Fibroblast of the aortic adventitia (primary cell): ENCODE results near the gene PEX26. TPM values are rescaled to one million over a fixed set of nuclear protein-coding genes. Genes with fewer than 3 reads are reported as not detected.

Source experiments
- DNase-seq: peaks from one replicate; pipeline ENCODE4 v3.0.0-alpha.2; 2010; ENCODE audit warnings: low read depth
- H3K4me3 ChIP-seq: 2 replicates; pipeline ENCODE4 v1.5.1; 2011; ENCODE audit warnings: low read depth, mild to moderate bottlenecking, control low read depth, low read length, moderate library complexity
- total RNA-seq: library from RNA; depleted of rRNA; stranded (reverse); fragments of >200 nt; gene quantifications from 2 replicates; pipeline ENCODE4 v1.2.3, GENCODE V29; 2012; ENCODE audit warnings: low replicate concordance
- TF ChIP-seq, protein P1 (sequence below): IDR thresholded peaks from 2 replicates; pipeline ENCODE4 v1.5.1; 2011; ENCODE audit warnings: mild to moderate bottlenecking, low read length, control low read depth, inconsistent platforms; ENCODE audit not compliant: insufficient read depth

The PEX26 gene
- total RNA-seq, 1 donor = 26.1 TPM

GRCh38 chr22:18088825-18089568, 11.2 kb downstream of the PEX26 start:
- no peak for DNase-seq
- TF ChIP-seq, protein P1, sequence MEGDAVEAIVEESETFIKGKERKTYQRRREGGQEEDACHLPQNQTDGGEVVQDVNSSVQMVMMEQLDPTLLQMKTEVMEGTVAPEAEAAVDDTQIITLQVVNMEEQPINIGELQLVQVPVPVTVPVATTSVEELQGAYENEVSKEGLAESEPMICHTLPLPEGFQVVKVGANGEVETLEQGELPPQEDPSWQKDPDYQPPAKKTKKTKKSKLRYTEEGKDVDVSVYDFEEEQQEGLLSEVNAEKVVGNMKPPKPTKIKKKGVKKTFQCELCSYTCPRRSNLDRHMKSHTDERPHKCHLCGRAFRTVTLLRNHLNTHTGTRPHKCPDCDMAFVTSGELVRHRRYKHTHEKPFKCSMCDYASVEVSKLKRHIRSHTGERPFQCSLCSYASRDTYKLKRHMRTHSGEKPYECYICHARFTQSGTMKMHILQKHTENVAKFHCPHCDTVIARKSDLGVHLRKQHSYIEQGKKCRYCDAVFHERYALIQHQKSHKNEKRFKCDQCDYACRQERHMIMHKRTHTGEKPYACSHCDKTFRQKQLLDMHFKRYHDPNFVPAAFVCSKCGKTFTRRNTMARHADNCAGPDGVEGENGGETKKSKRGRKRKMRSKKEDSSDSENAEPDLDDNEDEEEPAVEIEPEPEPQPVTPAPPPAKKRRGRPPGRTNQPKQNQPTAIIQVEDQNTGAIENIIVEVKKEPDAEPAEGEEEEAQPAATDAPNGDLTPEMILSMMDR = no peak
- H3K4me3 ChIP-seq = no peak overlapping the region

GRCh38 chr22:18090286-18090685, 12.5 kb downstream of the PEX26 start:
- TF ChIP-seq, protein P1 = no peak
- no peak for DNase-seq
- no peak overlapping the region for H3K4me3 ChIP-seq

DNA sequence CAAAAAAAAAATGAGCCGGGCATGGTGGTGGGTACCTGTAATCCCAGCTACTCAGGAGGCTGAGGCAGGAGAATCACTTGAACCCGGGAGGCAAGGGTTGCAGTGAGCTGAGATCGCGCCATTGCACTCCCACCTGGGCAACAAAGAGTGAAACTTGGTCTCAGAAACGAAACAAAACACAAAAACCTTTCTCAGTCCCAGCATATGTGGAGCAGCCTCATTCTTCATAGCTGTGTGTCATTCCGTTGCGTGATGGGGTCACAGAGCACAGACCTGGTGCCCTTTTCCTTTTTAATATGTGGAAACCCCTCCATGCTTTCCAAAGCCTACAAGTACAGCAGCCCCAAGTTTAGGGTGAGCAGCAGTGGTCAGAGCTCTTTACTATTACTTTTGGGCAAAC, 13.7 kb downstream of the PEX26 start:
- no peak for DNase-seq
- peak overlapping the region; percentile 51 for H3K4me3 ChIP-seq
- TF ChIP-seq, protein P1 = no peak

DNA sequence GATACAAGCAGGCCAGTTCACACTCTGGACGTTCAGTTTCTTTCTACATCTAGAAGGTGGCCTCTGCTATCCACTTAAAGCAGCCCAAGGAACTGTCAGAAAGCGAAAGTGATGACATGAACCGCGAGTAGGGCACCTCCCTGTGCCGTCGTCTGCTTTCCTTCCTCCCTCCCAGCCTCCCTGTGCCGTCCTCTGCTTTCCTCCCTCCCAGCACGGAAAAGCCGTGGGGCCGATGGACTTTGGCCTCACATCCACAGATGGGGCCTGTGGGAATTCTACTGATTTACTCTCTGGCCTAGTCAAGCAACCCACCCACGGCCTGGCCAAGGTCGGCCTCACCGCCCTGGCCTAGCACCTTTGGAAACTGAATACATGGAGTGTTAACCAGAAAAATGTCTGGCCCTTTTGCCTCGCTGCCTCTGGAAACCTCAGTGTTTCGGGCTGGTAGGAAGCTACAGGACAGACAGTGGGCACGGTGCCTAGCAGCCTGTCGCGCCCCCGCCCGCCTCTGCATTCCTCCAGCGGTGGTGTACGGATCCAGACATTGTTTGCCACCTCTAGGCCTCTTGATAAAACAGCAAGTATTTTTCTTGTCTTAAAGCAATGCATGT, 14.2 kb downstream of the PEX26 start:
- H3K4me3 ChIP-seq = peak overlapping the region; percentile 51
- TF ChIP-seq, protein P1 = peak; percentile 36
- peak; percentile 89 for DNase-seq

DNA sequence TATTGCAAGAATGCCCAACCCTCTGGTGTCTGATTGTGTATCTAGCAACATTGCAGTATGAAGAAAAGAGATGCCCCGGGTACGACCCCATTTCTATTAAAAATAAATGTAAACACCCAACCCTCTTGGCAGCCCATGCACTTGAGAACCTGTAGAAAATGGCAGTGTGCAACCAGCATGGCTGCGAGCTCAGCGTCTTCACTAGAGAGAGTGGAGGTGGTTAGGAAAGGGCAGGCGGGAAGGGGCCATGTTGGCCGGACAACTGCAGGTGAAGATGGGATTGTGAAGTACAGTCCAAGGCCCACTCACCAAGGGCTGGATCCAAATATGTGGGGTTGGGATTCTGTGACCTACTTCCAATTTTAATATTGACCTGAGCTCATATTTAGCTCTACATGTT, 15.9 kb downstream of the PEX26 start:
- H3K4me3 ChIP-seq = no peak overlapping the region
- no peak for DNase-seq
- TF ChIP-seq, protein P1 = no peak

DNA sequence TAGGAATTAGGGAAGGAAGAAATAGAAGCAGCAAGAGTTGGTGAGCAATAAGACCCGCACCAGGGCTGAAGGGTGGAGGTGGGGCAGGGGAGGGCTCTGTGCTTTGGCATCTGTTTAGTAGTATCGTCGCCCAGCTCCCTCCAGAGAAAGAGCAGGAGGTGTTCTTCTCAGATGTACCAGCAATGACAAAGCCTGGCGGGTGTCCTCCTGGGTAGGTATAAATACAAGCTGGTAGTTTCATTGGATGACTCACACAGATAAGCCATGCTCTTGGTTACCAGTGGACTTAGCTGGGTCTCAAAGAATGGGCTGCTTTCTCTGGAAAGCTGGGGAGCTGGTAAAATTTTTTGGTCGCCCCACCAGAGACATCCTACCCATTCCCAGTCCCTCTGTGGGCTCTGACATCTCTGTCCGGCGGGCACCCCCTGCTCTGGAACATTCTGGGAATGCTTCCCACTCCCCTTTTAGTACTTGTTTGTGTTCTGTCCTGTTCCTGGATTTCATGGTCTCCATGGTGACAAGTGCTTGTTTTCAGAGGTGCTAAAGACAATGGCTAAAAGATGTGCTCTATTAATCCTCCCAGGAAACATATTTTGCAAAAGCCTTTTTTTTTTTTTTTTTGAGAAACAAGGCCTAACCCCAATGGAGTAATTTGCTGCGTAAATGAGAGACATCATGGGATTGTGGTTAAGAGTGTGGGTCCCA, 17.5 kb downstream of the PEX26 start:
- no peak overlapping the region for H3K4me3 ChIP-seq
- TF ChIP-seq, protein P1 = no peak
- no peak for DNase-seq
